ENCODE results near the gene CENPS.

DNA sequence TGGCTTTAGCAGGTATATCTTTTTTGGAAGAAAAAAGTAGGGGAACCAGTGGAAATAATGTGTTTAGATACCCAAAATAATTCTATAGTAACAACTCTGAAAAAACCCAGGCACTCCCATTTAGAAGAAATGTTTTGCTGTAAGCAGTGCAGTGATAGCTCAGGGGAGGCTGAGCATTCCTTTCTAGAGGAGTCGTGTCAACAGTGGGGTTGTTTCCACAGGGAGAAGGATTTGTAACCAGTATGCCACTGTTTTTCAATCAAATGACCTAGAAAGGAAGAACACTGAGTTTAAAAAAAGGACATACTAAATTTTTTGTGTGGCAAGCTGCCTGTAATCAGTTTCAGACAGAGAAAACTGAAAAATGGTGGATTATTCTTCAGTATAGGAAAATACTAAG lies 29.0 kb upstream of the CENPS start:
- TF ChIP-seq, protein P1, sequence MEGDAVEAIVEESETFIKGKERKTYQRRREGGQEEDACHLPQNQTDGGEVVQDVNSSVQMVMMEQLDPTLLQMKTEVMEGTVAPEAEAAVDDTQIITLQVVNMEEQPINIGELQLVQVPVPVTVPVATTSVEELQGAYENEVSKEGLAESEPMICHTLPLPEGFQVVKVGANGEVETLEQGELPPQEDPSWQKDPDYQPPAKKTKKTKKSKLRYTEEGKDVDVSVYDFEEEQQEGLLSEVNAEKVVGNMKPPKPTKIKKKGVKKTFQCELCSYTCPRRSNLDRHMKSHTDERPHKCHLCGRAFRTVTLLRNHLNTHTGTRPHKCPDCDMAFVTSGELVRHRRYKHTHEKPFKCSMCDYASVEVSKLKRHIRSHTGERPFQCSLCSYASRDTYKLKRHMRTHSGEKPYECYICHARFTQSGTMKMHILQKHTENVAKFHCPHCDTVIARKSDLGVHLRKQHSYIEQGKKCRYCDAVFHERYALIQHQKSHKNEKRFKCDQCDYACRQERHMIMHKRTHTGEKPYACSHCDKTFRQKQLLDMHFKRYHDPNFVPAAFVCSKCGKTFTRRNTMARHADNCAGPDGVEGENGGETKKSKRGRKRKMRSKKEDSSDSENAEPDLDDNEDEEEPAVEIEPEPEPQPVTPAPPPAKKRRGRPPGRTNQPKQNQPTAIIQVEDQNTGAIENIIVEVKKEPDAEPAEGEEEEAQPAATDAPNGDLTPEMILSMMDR (IDR thresholded peaks at IDR 0.05; ENCODE audit: low read depth, low read length, missing input control), result no peak
- TF ChIP-seq EGR1 (IDR thresholded peaks at IDR 0.05; ENCODE audit: low read depth in 2 of 2) (no peak), GABPA (IDR thresholded peaks at IDR 0.05 in 1 of 2, conservative IDR thresholded peaks at IDR 0.05 in 1 of 2) (no peak), SP1 (IDR thresholded peaks at IDR 0.05) (no peak), TAF1 (conservative IDR thresholded peaks at IDR 0.05) (no peak), RAD21 (IDR thresholded peaks at IDR 0.05) (no peak)
- TF ChIP-seq, protein P2, sequence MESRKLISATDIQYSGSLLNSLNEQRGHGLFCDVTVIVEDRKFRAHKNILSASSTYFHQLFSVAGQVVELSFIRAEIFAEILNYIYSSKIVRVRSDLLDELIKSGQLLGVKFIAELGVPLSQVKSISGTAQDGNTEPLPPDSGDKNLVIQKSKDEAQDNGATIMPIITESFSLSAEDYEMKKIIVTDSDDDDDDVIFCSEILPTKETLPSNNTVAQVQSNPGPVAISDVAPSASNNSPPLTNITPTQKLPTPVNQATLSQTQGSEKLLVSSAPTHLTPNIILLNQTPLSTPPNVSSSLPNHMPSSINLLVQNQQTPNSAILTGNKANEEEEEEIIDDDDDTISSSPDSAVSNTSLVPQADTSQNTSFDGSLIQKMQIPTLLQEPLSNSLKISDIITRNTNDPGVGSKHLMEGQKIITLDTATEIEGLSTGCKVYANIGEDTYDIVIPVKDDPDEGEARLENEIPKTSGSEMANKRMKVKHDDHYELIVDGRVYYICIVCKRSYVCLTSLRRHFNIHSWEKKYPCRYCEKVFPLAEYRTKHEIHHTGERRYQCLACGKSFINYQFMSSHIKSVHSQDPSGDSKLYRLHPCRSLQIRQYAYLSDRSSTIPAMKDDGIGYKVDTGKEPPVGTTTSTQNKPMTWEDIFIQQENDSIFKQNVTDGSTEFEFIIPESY (IDR thresholded peaks at IDR 0.05), result no peak
- TF ChIP-seq, protein P3, sequence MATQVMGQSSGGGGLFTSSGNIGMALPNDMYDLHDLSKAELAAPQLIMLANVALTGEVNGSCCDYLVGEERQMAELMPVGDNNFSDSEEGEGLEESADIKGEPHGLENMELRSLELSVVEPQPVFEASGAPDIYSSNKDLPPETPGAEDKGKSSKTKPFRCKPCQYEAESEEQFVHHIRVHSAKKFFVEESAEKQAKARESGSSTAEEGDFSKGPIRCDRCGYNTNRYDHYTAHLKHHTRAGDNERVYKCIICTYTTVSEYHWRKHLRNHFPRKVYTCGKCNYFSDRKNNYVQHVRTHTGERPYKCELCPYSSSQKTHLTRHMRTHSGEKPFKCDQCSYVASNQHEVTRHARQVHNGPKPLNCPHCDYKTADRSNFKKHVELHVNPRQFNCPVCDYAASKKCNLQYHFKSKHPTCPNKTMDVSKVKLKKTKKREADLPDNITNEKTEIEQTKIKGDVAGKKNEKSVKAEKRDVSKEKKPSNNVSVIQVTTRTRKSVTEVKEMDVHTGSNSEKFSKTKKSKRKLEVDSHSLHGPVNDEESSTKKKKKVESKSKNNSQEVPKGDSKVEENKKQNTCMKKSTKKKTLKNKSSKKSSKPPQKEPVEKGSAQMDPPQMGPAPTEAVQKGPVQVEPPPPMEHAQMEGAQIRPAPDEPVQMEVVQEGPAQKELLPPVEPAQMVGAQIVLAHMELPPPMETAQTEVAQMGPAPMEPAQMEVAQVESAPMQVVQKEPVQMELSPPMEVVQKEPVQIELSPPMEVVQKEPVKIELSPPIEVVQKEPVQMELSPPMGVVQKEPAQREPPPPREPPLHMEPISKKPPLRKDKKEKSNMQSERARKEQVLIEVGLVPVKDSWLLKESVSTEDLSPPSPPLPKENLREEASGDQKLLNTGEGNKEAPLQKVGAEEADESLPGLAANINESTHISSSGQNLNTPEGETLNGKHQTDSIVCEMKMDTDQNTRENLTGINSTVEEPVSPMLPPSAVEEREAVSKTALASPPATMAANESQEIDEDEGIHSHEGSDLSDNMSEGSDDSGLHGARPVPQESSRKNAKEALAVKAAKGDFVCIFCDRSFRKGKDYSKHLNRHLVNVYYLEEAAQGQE (IDR thresholded peaks at IDR 0.05), result no peak

Measured in liver (tissue), 3 donors.